ENCODE data around the gene LAMTOR4.

Gene LAMTOR4

DNA sequence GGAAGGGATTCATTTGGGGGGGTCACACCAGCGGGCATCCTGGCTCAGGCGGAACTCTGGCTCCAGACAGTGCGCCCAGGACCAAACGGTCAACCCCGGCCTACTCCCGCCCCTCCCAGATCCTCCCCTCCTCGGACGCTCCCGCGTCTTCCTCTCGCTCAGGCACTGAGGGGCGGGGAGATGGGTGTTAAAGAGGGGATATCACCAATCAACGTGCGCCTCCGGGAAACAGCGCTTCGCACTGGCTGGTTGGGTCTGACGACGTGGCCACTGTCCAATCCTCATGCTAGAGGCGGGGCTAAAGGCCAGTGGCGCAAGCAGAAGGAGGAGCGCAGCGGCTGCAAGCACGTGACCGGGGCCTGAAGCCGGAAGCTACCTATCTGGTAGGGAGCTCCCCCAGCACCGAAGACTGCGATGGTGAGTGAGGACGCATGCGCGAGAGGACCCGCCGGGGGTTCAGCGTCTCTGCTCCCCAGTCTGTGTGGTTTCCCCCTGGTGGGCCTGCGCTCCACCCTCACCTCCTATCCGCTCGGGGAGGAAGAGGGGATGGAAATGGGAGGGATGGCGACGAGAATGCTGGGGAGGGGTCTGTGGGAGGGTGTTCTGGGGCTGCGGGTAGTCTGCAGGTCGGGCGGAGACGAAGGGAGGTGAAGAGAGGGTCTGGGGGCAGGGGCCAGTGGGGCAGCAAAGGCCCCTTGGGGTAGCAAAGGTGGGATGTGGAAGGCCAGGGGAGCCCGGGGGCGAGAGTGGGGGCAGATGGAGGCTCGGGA is at the start of gene LAMTOR4:
LAMTOR4 (plus strand) TSS at position 360 of the 770 bp plus-strand sequence; CDS start at position 415, 55 bp downstream.
- DNase-seq (ENCODE audit: low read depth), result peak; percentile 98
- TF ChIP-seq, protein P1, sequence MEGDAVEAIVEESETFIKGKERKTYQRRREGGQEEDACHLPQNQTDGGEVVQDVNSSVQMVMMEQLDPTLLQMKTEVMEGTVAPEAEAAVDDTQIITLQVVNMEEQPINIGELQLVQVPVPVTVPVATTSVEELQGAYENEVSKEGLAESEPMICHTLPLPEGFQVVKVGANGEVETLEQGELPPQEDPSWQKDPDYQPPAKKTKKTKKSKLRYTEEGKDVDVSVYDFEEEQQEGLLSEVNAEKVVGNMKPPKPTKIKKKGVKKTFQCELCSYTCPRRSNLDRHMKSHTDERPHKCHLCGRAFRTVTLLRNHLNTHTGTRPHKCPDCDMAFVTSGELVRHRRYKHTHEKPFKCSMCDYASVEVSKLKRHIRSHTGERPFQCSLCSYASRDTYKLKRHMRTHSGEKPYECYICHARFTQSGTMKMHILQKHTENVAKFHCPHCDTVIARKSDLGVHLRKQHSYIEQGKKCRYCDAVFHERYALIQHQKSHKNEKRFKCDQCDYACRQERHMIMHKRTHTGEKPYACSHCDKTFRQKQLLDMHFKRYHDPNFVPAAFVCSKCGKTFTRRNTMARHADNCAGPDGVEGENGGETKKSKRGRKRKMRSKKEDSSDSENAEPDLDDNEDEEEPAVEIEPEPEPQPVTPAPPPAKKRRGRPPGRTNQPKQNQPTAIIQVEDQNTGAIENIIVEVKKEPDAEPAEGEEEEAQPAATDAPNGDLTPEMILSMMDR (conservative IDR thresholded peaks at IDR 0.05; ENCODE audit: low read depth, low read length), result peak; percentile 8
- peak within 1 kb of the TSS; percentile 98 for H3K4me3 ChIP-seq (ENCODE audit: low read length)

- H3K4me3 ChIP-seq (ENCODE audit: low read length), result peak overlapping the region; percentile 94
- TF ChIP-seq, protein P1 (conservative IDR thresholded peaks at IDR 0.05; ENCODE audit: low read depth, low read length), result no peak
- DNase-seq (ENCODE audit: low read depth), result no peak
Observed at GRCh38 chr7:100099452-100099851, 49.3 kb upstream of the LAMTOR4 start.

DNA sequence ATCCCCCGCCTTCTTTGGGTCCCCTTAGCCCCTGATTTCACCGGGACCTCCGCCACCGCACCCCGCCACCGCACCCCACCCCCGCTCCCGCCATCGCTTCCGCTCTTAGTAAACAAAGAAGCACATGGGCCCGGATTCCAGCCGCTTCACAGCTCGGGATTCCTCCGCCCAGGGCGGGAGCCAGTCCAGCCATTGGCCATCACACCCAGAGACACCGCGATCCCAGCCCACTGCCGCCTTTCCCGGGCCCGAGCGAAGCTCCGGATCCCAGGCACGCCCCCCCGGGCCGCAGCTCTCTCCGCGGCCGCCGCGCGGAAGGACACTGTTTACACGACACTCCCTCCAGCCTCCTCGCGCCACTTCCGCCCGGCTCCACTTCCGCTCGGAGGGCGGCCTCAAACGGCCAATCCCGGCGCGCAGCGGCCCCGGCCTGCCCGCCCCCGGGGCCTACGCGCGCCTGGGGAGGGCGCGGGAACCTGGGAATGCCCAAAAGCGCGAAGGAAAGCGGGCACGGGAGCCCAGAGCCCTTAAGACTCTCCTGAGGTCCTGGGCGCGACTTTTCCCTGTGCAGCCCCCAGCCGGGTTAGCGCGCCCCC is 48.2 kb upstream of the LAMTOR4 start:
- peak overlapping the region; percentile 94 for H3K4me3 ChIP-seq (ENCODE audit: low read length)
- peak; percentile 94 for DNase-seq (ENCODE audit: low read depth)
- TF ChIP-seq, protein P1 (conservative IDR thresholded peaks at IDR 0.05; ENCODE audit: low read depth, low read length), result no peak

DNA sequence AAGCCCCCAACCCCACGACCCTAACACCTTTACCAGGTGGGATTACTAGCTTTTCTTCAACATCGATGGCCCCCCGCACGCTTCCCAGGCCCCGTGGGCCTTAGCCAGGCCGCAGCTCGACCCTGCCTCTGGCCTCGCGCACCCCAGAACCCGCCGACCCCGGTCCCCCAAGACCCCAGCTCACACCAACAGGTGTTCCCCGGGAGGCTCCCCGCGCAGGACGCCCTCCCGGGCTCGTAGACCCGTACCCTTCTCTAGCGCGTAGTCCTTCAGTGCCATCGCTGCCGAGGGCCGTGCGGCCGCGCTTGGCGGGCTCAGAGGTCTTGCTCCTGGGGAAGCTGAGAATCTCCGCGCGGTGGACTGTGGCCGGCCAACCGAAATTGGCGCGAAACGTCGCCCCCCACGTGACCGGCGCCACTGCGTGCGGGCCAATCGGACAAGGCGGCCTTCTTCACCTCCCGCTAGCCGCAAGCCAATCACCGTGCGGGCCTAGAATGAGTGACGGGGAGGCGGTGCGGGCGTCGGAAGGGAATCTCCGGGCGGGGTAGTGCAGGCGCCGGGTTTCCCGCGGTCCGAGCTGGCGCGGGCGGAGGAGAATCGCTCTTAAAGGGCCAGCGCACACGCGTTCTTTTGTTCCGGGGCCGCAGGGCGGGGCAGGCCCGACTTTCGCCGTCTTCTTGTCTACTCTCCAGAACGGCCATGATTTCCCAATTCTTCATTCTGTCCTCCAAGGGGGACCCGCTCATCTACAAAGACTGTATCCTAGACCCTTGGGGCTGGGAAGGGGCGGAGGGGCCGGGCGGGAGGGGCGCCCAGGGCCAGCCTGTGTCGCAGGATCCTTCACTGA is 47.5 kb upstream of the LAMTOR4 start, which contains the start of the genes AP4M1 and MCM7:
AP4M1 (plus strand) TSS at position 628 of the 847 bp plus-strand sequence; CDS start at position 700, 72 bp downstream.
MCM7 (minus strand) TSS at position 382 of the 847 bp plus-strand sequence; CDS start at position 279, 103 bp downstream.
- peak within 1 kb of the TSS; percentile 94 for H3K4me3 ChIP-seq (ENCODE audit: low read length)
- TF ChIP-seq, protein P1 (conservative IDR thresholded peaks at IDR 0.05; ENCODE audit: low read depth, low read length), result no peak

DNA sequence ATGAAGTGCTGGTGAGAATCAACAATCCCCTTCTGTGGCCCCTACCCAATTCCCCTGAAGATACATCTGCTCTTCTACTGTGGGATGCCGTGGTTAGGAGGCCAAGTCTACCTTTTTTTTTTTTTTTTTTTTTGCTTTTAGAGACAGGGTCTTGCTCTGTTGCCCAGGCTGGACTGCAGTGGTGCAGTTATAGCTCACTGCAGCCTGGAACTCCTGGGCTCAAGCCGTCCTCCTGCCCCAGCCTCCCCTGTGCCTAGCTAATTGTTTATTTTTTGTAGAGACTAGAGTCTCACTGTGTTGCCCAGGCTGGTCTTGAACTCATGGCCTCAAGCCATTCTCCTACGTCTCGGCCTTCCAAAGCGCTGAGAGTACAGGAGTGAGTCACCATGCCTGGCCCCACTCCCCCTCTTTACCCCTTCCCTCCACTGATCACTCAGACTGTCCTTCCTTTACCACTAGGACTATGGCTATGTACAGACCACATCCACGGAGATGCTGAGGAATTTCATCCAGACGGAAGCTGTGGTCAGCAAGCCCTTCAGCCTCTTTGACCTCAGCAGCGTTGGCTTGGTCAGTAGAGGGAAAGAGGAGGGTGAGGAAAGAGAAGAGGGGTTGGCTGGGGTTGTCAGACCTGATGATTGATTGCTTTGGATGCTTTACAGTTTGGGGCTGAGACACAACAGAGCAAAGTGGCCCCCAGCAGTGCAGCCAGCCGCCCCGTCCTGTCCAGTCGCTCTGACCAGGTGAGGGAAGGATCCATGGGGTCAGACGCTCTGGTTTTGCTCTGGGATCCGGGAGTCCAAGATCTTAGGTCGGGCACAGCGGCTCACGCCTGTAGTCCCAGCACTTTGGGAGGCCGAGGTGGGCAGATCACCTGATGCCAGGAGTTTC is 45.5 kb upstream of the LAMTOR4 start:
- TF ChIP-seq, protein P1 (conservative IDR thresholded peaks at IDR 0.05; ENCODE audit: low read depth, low read length), result no peak
- no peak for DNase-seq (ENCODE audit: low read depth)
- no peak overlapping the region for H3K4me3 ChIP-seq (ENCODE audit: low read length)

More for the DNA sequence above, 47.5 kb upstream of the LAMTOR4 start, which contains the start of the genes AP4M1 and MCM7:
- peak; percentile 97 for DNase-seq (ENCODE audit: low read depth)

DNA sequence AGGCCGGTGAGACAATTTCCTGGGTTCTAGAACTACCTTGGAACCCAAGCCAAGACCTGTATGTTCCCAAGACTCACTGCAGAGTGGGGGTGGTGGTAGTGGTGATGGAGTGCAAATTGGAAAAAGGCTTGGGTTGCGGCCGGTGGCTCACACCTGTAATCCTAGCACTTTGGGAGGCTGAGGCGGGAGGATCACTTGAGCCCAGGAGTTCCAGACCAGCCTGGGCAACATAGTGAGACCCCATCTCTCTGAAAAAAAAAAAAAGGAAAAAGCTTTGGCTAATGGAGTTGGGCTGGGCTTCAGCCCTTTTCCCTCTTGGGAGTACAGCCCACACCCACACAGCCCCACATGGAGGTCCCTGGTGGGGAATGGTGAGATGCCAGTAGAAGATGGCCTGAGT is 43.2 kb upstream of the LAMTOR4 start:
- TF ChIP-seq, protein P1 (conservative IDR thresholded peaks at IDR 0.05; ENCODE audit: low read depth, low read length), result no peak

More for the DNA sequence above, 43.2 kb upstream of the LAMTOR4 start:
- no peak for DNase-seq (ENCODE audit: low read depth)
- no peak overlapping the region for H3K4me3 ChIP-seq (ENCODE audit: low read length)
